ENCODE measurements around the gene NXF3. TPM values are rescaled to one million over a fixed set of nuclear protein-coding genes. Genes with fewer than 3 reads are reported as not detected.
"Not testable (repeated sequence)": the region's sequence is repeated elsewhere in the genome, so short reads cannot be mapped to it uniquely, and the experiment has no call there.

The NXF3 gene
- not detected for polyA plus RNA-seq (2013, experiment 1 of 2; ENCODE audit: insufficient read length)
- polyA plus RNA-seq (2013, experiment 2 of 2; ENCODE audit: insufficient read length) = not detected

GRCh38 chrX:103092942-103093341, at the start of gene NXF3:
Gene NXF3 (minus strand): TSS chrX:103093143. CDS start chrX:103093023, 120 bp downstream.
- no peak for DNase-seq

- not testable (repeated sequence) for DNase-seq
Measured at GRCh38 chrX:103136528-103136927, 43.6 kb upstream of the NXF3 start.

GRCh38 chrX:103124284-103124683, 31.3 kb upstream of the NXF3 start:
- no peak for DNase-seq

- DNase-seq = no peak
Measured at GRCh38 chrX:103120748-103121147, 27.8 kb upstream of the NXF3 start.

- DNase-seq = not testable (repeated sequence)
Measured at GRCh38 chrX:103116970-103117369, 24.0 kb upstream of the NXF3 start.

GRCh38 chrX:103109497-103109896, 16.6 kb upstream of the NXF3 start:
- DNase-seq = not testable (repeated sequence)

- DNase-seq = peak; percentile 0
Measured at GRCh38 chrX:103107836-103108235, 14.9 kb upstream of the NXF3 start.

- DNase-seq = not testable (repeated sequence)
Measured at GRCh38 chrX:103107227-103107737, 14.3 kb upstream of the NXF3 start.

- not testable (repeated sequence) for DNase-seq
Measured at GRCh38 chrX:103104370-103104769, 11.4 kb upstream of the NXF3 start.

GRCh38 chrX:103103866-103104265, 10.9 kb upstream of the NXF3 start:
- DNase-seq = not testable (repeated sequence)

- DNase-seq = no peak
Measured at GRCh38 chrX:103101299-103102042, 8.5 kb upstream of the NXF3 start.

- no peak for DNase-seq
Measured at GRCh38 chrX:103100484-103100883, 7.5 kb upstream of the NXF3 start.

- DNase-seq = no peak
Measured at GRCh38 chrX:103099691-103100090, 6.7 kb upstream of the NXF3 start.

- no peak for DNase-seq
Measured at GRCh38 chrX:103098488-103098887, 5.5 kb upstream of the NXF3 start.

- no peak for DNase-seq
Measured at GRCh38 chrX:103081051-103081450, 11.9 kb downstream of the NXF3 start.

- DNase-seq = no peak
Measured at GRCh38 chrX:103073467-103073866, 19.5 kb downstream of the NXF3 start.

GRCh38 chrX:103066606-103067005, 26.3 kb downstream of the NXF3 start:
- peak; percentile 13 for DNase-seq

GRCh38 chrX:103063918-103064434, 29.0 kb downstream of the NXF3 start, which contains the start of gene BEX1:
Gene BEX1 (minus strand): TSS chrX:103064171. CDS start chrX:103063274, 897 bp downstream.
- peak; percentile 16 for DNase-seq

- DNase-seq = peak; percentile 27
Measured at GRCh38 chrX:103063191-103063845, 29.6 kb downstream of the NXF3 start.

GRCh38 chrX:103061486-103061885, 31.5 kb downstream of the NXF3 start:
- no peak for DNase-seq

GRCh38 chrX:103056902-103057301, 36.0 kb downstream of the NXF3 start:
- no peak for DNase-seq

- no peak for DNase-seq
Measured at GRCh38 chrX:103052625-103053024, 40.3 kb downstream of the NXF3 start.

- DNase-seq = no peak
Measured at GRCh38 chrX:103051260-103051789, 41.6 kb downstream of the NXF3 start.

Data from fibroblast of skin of scalp (primary cell).